ENCODE results near the gene ADAMTS2. TPM values are rescaled to one million over a fixed set of nuclear protein-coding genes. Genes with fewer than 3 reads are reported as not detected.

Gene ADAMTS2
- total and polyA plus RNA-seq, 10 donors, result 4.0 to 101 (median 47.5) TPM

DNA sequence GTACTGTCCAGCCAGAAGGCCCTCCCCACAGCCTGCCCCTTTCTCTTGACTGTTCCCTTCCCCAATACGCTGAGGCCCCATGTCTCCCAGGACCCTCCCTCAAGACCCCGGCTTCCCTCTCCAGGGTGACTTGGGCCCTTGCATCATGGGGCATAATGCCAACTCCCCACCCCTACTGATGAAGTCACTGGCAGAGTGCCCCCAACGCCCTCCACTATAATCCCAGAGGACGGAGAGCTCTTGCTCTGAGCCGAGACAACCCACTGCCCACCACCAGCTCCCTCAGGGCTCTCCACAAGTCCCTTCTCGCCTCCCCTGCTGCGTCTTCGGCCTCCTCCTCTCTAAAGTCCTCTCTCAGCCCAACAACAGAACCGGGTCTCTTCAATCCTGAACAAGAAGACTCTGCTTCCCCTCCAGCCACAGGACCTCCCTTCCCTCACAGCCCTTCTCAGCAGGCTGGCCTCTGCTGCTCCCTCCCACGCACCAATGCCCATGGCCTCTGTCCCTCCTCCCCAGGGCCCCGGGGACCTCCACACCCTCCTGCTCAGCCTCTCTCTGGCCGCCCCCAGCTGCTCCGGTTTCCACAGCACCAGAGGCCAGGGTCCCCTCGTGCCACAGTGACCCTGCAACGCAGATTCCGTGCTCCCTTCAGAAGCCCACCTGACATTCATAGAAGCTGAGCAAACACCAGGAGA lies 47.6 kb downstream of the ADAMTS2 start:
- Histone ChIP-seq H3K4me1 (peaks cover 0 to 40% (median 2%) of the 10 kb centered on the region in 6 donors), H3K4me3 (no peak overlapping the region), H3K27me3 (replicated peaks in 1 of 7) (peaks cover 0 to 15% (median 0%) of the 10 kb centered on the region in 7 donors), H3K36me3 (no peaks in the 10 kb centered on the region), H3K27ac (no peak overlapping the region), H3K9me3 (peaks cover 0 to 14% (median 10%) of the 10 kb centered on the region in 8 donors)
- peak; percentile 48 for DNase-seq
- TF ChIP-seq POLR2A (IDR thresholded peaks at IDR 0.05) (no peak), POLR2AphosphoS5 (IDR thresholded peaks at IDR 0.05) (no peak)
- TF ChIP-seq, protein P1, sequence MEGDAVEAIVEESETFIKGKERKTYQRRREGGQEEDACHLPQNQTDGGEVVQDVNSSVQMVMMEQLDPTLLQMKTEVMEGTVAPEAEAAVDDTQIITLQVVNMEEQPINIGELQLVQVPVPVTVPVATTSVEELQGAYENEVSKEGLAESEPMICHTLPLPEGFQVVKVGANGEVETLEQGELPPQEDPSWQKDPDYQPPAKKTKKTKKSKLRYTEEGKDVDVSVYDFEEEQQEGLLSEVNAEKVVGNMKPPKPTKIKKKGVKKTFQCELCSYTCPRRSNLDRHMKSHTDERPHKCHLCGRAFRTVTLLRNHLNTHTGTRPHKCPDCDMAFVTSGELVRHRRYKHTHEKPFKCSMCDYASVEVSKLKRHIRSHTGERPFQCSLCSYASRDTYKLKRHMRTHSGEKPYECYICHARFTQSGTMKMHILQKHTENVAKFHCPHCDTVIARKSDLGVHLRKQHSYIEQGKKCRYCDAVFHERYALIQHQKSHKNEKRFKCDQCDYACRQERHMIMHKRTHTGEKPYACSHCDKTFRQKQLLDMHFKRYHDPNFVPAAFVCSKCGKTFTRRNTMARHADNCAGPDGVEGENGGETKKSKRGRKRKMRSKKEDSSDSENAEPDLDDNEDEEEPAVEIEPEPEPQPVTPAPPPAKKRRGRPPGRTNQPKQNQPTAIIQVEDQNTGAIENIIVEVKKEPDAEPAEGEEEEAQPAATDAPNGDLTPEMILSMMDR (IDR thresholded peaks at IDR 0.05 in 8 of 11, conservative IDR thresholded peaks at IDR 0.05 in 3 of 11), result no peak
- intact Hi-C loops (cut with DNase I; ENCODE audit: low total_unique reads), result no loop called here
- 78 to 87% (median 80%) methylated on average over 16 of the region's 16 CpGs for WGBS, 5 donors

DNA sequence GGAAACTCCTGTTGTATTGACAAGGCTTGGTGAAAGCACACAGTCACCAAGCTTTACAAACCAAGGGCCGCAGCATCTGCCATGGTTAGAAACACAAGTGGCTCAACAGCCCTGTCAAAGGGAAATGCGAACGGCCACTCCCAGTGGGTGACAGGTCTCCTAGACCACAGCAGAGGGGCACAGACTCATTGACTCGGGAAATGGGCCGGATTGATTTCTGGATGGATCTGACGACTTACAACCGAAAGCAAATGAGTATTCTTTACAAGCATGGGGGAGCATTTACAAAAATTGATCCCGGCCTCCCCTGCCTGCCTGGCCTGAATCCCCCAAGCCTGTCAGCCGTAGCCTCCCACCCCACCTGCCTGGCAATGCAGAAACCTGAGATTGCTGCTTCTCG lies 48.2 kb downstream of the ADAMTS2 start:
- DNase-seq, result peak; percentile 37
- no peak for TF ChIP-seq POLR2AphosphoS5 (IDR thresholded peaks at IDR 0.05)
- no peak for TF ChIP-seq POLR2A (IDR thresholded peaks at IDR 0.05)
- TF ChIP-seq, protein P1 (IDR thresholded peaks at IDR 0.05 in 8 of 11, conservative IDR thresholded peaks at IDR 0.05 in 3 of 11), result no peak

DNA sequence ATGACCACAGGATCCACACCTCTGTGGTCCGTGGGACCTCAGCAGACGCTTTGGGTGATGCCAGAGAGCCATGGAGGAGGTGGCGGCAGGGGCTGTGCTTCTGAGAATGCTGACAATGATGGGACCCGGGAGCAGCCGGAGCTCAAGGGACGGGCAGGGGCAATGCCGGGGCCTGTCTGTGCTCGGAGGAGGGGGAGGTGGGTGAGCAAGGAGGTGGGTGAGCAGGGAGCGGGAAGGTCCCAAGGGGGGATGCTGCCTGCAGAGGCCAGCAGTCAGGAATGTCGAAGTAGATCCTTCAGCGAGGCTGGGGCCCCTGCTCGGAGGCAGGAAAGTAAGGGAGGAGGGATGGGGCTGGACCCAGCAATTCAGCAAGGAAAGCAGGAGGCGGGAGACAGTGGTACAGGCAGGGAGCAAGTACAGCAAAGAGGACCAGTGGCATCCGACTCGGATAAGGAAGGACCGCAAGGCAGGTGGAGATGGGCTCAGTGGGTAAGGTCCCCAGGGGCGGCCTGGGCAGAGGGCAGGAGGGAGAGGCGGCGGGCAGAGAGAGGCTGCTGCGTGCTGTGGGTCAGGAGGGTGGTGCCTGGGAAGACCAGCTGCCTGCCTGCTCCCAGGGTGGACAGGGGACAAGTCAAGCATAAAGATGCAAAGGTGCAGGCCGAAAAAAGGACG lies 49.0 kb downstream of the ADAMTS2 start:
- H3K27me3 ChIP-seq (replicated peaks in 1 of 7), result peaks cover 0 to 9% (median 0%) of the 10 kb centered on the region in 7 donors
- peak; percentile 57 for DNase-seq
- WGBS, 5 donors, result 88 to 96% (median 90%) methylated on average over 22 of the region's 22 CpGs

More for the DNA sequence above, 48.2 kb downstream of the ADAMTS2 start:
- Histone ChIP-seq H3K27ac (no peak overlapping the region), H3K9me3 (peaks cover 0 to 14% (median 10%) of the 10 kb centered on the region in 8 donors), H3K4me3 (no peak overlapping the region), H3K36me3 (no peaks in the 10 kb centered on the region), H3K27me3 (replicated peaks in 1 of 7) (peaks cover 0 to 15% (median 0%) of the 10 kb centered on the region in 7 donors), H3K4me1 (peaks cover 0 to 40% (median 2%) of the 10 kb centered on the region in 6 donors)
- intact Hi-C loops (cut with DNase I; ENCODE audit: low total_unique reads), result no loop called here
- 83 to 94% (median 89%) methylated on average over 10 of the region's 10 CpGs for WGBS, 5 donors

More for the DNA sequence above, 49.0 kb downstream of the ADAMTS2 start:
- Histone ChIP-seq H3K9me3 (peaks cover 0 to 14% (median 10%) of the 10 kb centered on the region in 8 donors), H3K36me3 (no peaks in the 10 kb centered on the region), H3K4me3 (no peak overlapping the region), H3K4me1 (peaks cover 0 to 44% (median 0%) of the 10 kb centered on the region in 6 donors), H3K27ac (no peak overlapping the region)
- intact Hi-C loops (cut with DNase I; ENCODE audit: low total_unique reads), result no loop called here
- TF ChIP-seq, protein P1 (IDR thresholded peaks at IDR 0.05 in 8 of 11, conservative IDR thresholded peaks at IDR 0.05 in 3 of 11), result no peak
- no peak for TF ChIP-seq POLR2AphosphoS5 (IDR thresholded peaks at IDR 0.05)
- no peak for TF ChIP-seq POLR2A (IDR thresholded peaks at IDR 0.05)
